Measurements from ENCODE around the gene TNPO3. TPM values are rescaled to one million over a fixed set of nuclear protein-coding genes. Genes with fewer than 3 reads are reported as not detected.

TNPO3 gene
- total RNA-seq, 1 experiment from 2014 or later, result 58.5 TPM

DNA sequence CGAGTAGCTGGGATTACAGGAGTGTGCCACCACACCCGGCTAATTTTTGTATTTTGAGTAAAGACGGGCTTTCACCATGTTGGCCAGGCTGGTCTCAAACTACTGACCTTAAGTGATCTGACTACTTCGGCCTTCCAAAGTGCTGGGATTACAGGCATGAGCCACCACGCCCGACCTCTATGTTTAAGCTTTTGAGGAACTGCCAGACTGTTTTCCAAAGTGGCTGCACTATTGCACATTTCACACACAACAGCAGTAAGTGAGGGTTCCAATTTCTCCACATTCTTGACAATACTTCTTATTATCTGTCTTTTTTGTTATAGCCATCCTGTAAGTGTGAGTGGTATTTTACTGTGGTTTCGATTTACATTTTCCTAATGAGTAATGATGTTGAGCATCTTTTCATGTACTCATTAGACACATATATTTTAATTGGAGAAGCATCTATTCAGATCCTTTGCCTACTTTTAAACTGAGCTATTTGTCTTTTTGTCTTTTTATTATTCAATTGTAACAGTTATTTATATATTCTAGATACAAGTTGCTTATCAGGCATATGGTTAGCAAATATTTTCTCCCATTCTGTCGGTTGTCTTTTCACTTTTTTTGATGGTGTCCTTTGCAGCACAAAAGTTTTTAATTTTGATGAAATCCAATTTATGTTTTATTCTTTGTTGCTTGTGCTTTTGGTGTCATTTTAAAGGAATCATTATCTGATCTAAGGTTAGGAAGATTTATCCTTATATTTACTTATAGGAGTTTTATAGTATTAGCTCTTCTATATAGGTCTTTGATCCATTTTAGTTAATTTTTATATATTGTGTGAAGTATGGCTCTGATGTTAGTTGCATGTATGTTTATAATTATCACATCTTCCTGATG, 130.0 kb downstream of the TNPO3 start:
- no peak overlapping the region for H3K27ac ChIP-seq (ENCODE audit: low read depth, low read length)
- no peaks in the 10 kb centered on the region for H3K79me2 ChIP-seq (ENCODE audit: insufficient read depth, low read length)
- intact Hi-C loops (cut with micrococcal nuclease), result no loop called here
- peaks cover 10% of the 10 kb centered on the region; the same call in 1 of the 2 replicates for H3K27me3 ChIP-seq (ENCODE audit: insufficient read depth, low read length)
- H3K4me2 ChIP-seq (ENCODE audit: low read length), result no peak overlapping the region
- RAD21 ChIA-PET (ENCODE audit: low non-redundant PET in 1 of 2, low total read pairs in 2 of 2, uncharacterized antibody in 2 of 2, unreplicated experiment in 2 of 2), result no interaction called here
- CTCF ChIA-PET, result no interaction called here
- H2AFZ ChIP-seq (ENCODE audit: low read depth, low read length, poor library complexity, severe bottlenecking), result no peak overlapping the region
- no peaks in the 10 kb centered on the region for H4K20me1 ChIP-seq (ENCODE audit: insufficient read depth)
- no peak for ATAC-seq
- H3K9me2 ChIP-seq (ENCODE audit: insufficient read depth), result no peaks in the 10 kb centered on the region
- H3K4me3 ChIP-seq (replicated peaks in 1 of 2; ENCODE audit: low read depth in 1 of 2, low read length in 2 of 2), result no peak overlapping the region
- no TSS peak for BruUV-seq (replicated peaks)
- POLR2A ChIA-PET, result no interaction called here
- H3K9ac ChIP-seq (ENCODE audit: low read length), result no peak overlapping the region
- no peaks in the 10 kb centered on the region for H3K4me1 ChIP-seq (ENCODE audit: control insufficient read depth in 1 of 2, insufficient read depth in 2 of 2, low read length in 2 of 2)
- H3K36me3 ChIP-seq (ENCODE audit: control insufficient read depth in 1 of 2, insufficient read depth in 2 of 2, low read length in 2 of 2), result no peaks in the 10 kb centered on the region
- H3K9me3 ChIP-seq (ENCODE audit: control insufficient read depth in 1 of 2, insufficient read depth in 1 of 2, low read depth in 1 of 2, low read length in 2 of 2), result no peaks in the 10 kb centered on the region
- no peak for TF ChIP-seq SIN3A (IDR thresholded peaks at IDR 0.05; ENCODE audit: low read depth)
- TF ChIP-seq SRF (IDR thresholded peaks at IDR 0.05; ENCODE audit: low read depth), result no peak
- TF ChIP-seq, protein P1, sequence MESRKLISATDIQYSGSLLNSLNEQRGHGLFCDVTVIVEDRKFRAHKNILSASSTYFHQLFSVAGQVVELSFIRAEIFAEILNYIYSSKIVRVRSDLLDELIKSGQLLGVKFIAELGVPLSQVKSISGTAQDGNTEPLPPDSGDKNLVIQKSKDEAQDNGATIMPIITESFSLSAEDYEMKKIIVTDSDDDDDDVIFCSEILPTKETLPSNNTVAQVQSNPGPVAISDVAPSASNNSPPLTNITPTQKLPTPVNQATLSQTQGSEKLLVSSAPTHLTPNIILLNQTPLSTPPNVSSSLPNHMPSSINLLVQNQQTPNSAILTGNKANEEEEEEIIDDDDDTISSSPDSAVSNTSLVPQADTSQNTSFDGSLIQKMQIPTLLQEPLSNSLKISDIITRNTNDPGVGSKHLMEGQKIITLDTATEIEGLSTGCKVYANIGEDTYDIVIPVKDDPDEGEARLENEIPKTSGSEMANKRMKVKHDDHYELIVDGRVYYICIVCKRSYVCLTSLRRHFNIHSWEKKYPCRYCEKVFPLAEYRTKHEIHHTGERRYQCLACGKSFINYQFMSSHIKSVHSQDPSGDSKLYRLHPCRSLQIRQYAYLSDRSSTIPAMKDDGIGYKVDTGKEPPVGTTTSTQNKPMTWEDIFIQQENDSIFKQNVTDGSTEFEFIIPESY (IDR thresholded peaks at IDR 0.05; ENCODE audit: extremely low read depth, insufficient replicate concordance, low read length), result no peak
- no peak for TF ChIP-seq POLR2AphosphoS5 (IDR thresholded peaks at IDR 0.05; ENCODE audit: low read depth, low read length)
- TF ChIP-seq SP1 (IDR thresholded peaks at IDR 0.05; ENCODE audit: low read depth), result no peak
- TF ChIP-seq EZH2 (IDR thresholded peaks at IDR 0.05), result no peak
- TF ChIP-seq ZNF274 (IDR thresholded peaks at IDR 0.05; ENCODE audit: low read depth, low read length), result no peak
- TF ChIP-seq RAD21 (IDR thresholded peaks at IDR 0.05; ENCODE audit: low read depth), result no peak
- TF ChIP-seq YY1 (IDR thresholded peaks at IDR 0.05; ENCODE audit: extremely low read depth, insufficient replicate concordance, low read depth, low read length), result no peak
- no peak for TF ChIP-seq JUND (IDR thresholded peaks at IDR 0.05)
- TF ChIP-seq EZH2phosphoT487 (IDR thresholded peaks at IDR 0.05; ENCODE audit: borderline replicate concordance), result no peak
- TF ChIP-seq CTCF (IDR thresholded peaks at IDR 0.05 in 2 of 3, conservative IDR thresholded peaks at IDR 0.05 in 1 of 3; ENCODE audit: borderline replicate concordance in 1 of 3, insufficient read depth in 1 of 3, low read depth in 2 of 3, low read length in 2 of 3), result no peak
- TF ChIP-seq, protein P2, sequence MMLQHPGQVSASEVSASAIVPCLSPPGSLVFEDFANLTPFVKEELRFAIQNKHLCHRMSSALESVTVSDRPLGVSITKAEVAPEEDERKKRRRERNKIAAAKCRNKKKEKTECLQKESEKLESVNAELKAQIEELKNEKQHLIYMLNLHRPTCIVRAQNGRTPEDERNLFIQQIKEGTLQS (IDR thresholded peaks at IDR 0.05), result no peak
- TF ChIP-seq, protein P3, sequence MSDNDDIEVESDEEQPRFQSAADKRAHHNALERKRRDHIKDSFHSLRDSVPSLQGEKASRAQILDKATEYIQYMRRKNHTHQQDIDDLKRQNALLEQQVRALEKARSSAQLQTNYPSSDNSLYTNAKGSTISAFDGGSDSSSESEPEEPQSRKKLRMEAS (IDR thresholded peaks at IDR 0.05), result no peak
- TF ChIP-seq EGR1 (IDR thresholded peaks at IDR 0.05; ENCODE audit: low read depth), result no peak
- TF ChIP-seq ELF1 (IDR thresholded peaks at IDR 0.05; ENCODE audit: borderline replicate concordance, low read depth), result no peak
- no peak for TF ChIP-seq POLR2A (IDR thresholded peaks at IDR 0.05; ENCODE audit: borderline replicate concordance, extremely low read depth, insufficient read depth, insufficient read length)
- TF ChIP-seq CEBPB (IDR thresholded peaks at IDR 0.05; ENCODE audit: low read depth), result no peak
- DNase-seq (ENCODE audit: low read depth, low spot score), result no peak
